HepG2 (cell line): ENCODE results near the gene TACC3. TPM values are rescaled to one million over a fixed set of nuclear protein-coding genes. Genes with fewer than 3 reads are reported as not detected.

ENCODE experiments used
- AGO2 ChIP-seq: fragments of 200-400 bp; formaldehyde crosslinking; optimal IDR thresholded peaks from 2 replicates; pipeline ENCODE3; 2017; ENCODE audit warnings: mild to moderate bottlenecking, low read depth, low read length, moderate library complexity
- EED ChIP-seq: sonication (generic); formaldehyde crosslinking; IDR thresholded peaks from 2 replicates; pipeline ENCODE4 v1.5.0; 2020; ENCODE audit warnings: mild to moderate bottlenecking, missing genetic modification reagents
- FOXO1 ChIP-seq: sonication (generic); formaldehyde crosslinking; IDR thresholded peaks from 2 replicates; pipeline ENCODE4 v1.4.0; 2020; ENCODE audit warnings: missing genetic modification reagents
- GLMP ChIP-seq: sonication (generic); formaldehyde crosslinking; IDR thresholded peaks from 2 replicates; pipeline ENCODE4 v1.9.0; 2021; ENCODE audit warnings: missing genetic modification reagents, mild to moderate bottlenecking, borderline replicate concordance
- HBP1 ChIP-seq: IDR thresholded peaks from 2 replicates; pipeline ENCODE4 v1.6.1; 2016; ENCODE audit warnings: low read depth, control low read depth
- HNRNPH1 ChIP-seq: fragments of 200-400 bp; formaldehyde crosslinking; optimal IDR thresholded peaks from 2 replicates; pipeline ENCODE3; 2017; ENCODE audit warnings: mild to moderate bottlenecking, low read depth, low read length
- HOXA3 ChIP-seq: sonication (generic); formaldehyde crosslinking; IDR thresholded peaks from 2 replicates; pipeline ENCODE4 v1.5.0; 2020; ENCODE audit warnings: missing genetic modification reagents
- KDM2A ChIP-seq: sonication (generic); formaldehyde crosslinking; IDR thresholded peaks from 2 replicates; pipeline ENCODE4 v1.4.0; 2020; ENCODE audit warnings: low read depth, missing genetic modification reagents, borderline replicate concordance
- NR0B2 ChIP-seq: sonication (generic); formaldehyde crosslinking; IDR thresholded peaks from 2 replicates; pipeline ENCODE4 v1.4.0; 2020; ENCODE audit warnings: mild to moderate bottlenecking, missing genetic modification reagents
- PTBP1 ChIP-seq: fragments of 200-400 bp; formaldehyde crosslinking; IDR thresholded peaks from 2 replicates; pipeline ENCODE4 v1.6.1; 2018; ENCODE audit warnings: low read length, low read depth; ENCODE audit not compliant: poor library complexity, severe bottlenecking
- SETDB1 ChIP-seq: sonication (generic); formaldehyde crosslinking; IDR thresholded peaks from 2 replicates; pipeline ENCODE4 v1.5.1; 2020; ENCODE audit warnings: missing genetic modification reagents, mild to moderate bottlenecking, borderline replicate concordance
- SNAPC5 ChIP-seq: sonication (generic); formaldehyde crosslinking; IDR thresholded peaks from 2 replicates; pipeline ENCODE4 v1.8.1; 2023; ENCODE audit warnings: mild to moderate bottlenecking, missing genetic modification reagents, borderline replicate concordance
- SRY ChIP-seq: sonication (generic); formaldehyde crosslinking; IDR thresholded peaks from 2 replicates; pipeline ENCODE4 v1.8.0; 2022; ENCODE audit warnings: mild to moderate bottlenecking, missing genetic modification reagents
- TFDP2 ChIP-seq: sonication (generic); formaldehyde crosslinking; IDR thresholded peaks from 2 replicates; pipeline ENCODE4 v1.4.0; 2020; ENCODE audit warnings: missing genetic modification reagents
- THAP8 ChIP-seq: sonication (generic); formaldehyde crosslinking; IDR thresholded peaks from 2 replicates; pipeline ENCODE4 v1.5.1; 2020; ENCODE audit warnings: missing genetic modification reagents, mild to moderate bottlenecking, borderline replicate concordance
- ZBTB4 ChIP-seq: sonication (generic); formaldehyde crosslinking; IDR thresholded peaks from 2 replicates; pipeline ENCODE4 v1.4.0; 2020; ENCODE audit warnings: missing genetic modification reagents, mild to moderate bottlenecking, borderline replicate concordance
- ZGPAT ChIP-seq: IDR thresholded peaks from 2 replicates; pipeline ENCODE4 v1.6.1; 2016; ENCODE audit warnings: mild to moderate bottlenecking
- ZNF850 ChIP-seq: sonication (generic); formaldehyde crosslinking; conservative IDR thresholded peaks from 2 replicates; pipeline ENCODE4 v1.9.0; 2021; ENCODE audit warnings: mild to moderate bottlenecking, missing genetic modification reagents
- polyA plus RNA-seq, 8 experiments: library from polyadenylated mRNA; depleted of rRNA in 3 of 8; stranded (reverse) in 7 of 8; unstranded in 1 of 8; fragments of >200 nt; fragmentation: Illumina TruSeq in 4 of 8; extraction: Trizol in 4 of 8; gene quantifications; 2 replicates each; pipeline versions ENCODE4 v1.2.1 to v1.2.3, GENCODE V29; 2011 to 2016; ENCODE audit warnings: low read depth in 4 of 8, missing spikeins in 1 of 8, mixed read lengths in 1 of 8; ENCODE audit not compliant: insufficient read depth in 1 of 8
- total RNA-seq, 5 experiments: library from RNA; depleted of rRNA; stranded (reverse); fragments of >200 nt; fragmentation: Illumina TruSeq; extraction: Trizol; gene quantifications; 2 replicates each; pipeline ENCODE4 v1.2.3, GENCODE V29; 2016; ENCODE audit warnings: low read depth in 1 of 5

TACC3 gene
- total and polyA plus RNA-seq, 2 of the 13 experiments (the other 11 are each of a cell fraction or from before 2014, with no cell fraction given) = 20.3 to 21.2 TPM

- peak; percentile 26; the same call in 1 of the 2 replicates for TF ChIP-seq ZGPAT (CRISPR knock-in tag)
- no peak for TF ChIP-seq HBP1 (CRISPR knock-in tag)
- TF ChIP-seq AGO2 = peak; percentile 49
- TF ChIP-seq KDM2A (CRISPR knock-in tag) = peak; percentile 61
- TF ChIP-seq HOXA3 = no peak; the same call in 1 of the 2 replicates
- no peak for TF ChIP-seq PTBP1
- no peak for TF ChIP-seq FOXO1 (CRISPR knock-in tag)
- TF ChIP-seq SNAPC5 (CRISPR knock-in tag) = no peak
- no peak for TF ChIP-seq ZBTB4 (CRISPR knock-in tag)
- no peak for TF ChIP-seq ZNF850
- peak; percentile 56; the same call in 1 of the 2 replicates for TF ChIP-seq EED (CRISPR knock-in tag)
- TF ChIP-seq HNRNPH1 = no peak
- 0 out of 2 replicates have a peak, but pooled peaks have one; percentile 41 for TF ChIP-seq NR0B2 (CRISPR knock-in tag)
- no peak for TF ChIP-seq GLMP (CRISPR knock-in tag)
- TF ChIP-seq SRY = 0 out of 2 replicates have a peak, but pooled peaks have one; percentile 6
- peak; percentile 46; the same call in 1 of the 2 replicates for TF ChIP-seq THAP8 (CRISPR knock-in tag)
- no peak for TF ChIP-seq TFDP2 (CRISPR knock-in tag)
- no peak for TF ChIP-seq SETDB1 (CRISPR knock-in tag)
These were observed 9.6 kb upstream of the TACC3 start (continued) for GRCh38 chr4:1711571-1712215.
